HepG2 (cell line): ENCODE data around the gene TP53TG5. TPM values are rescaled to one million over a fixed set of nuclear protein-coding genes. Genes with fewer than 3 reads are reported as not detected.

Experiments used
- CBX5 ChIP-seq: sonication (generic); formaldehyde crosslinking; IDR thresholded peaks from 2 replicates; pipeline ENCODE4 v1.4.0; 2020; ENCODE audit warnings: missing genetic modification reagents, borderline replicate concordance
- CEBPB ChIP-seq: IDR thresholded peaks from 2 replicates; pipeline ENCODE4 v1.6.1; 2011; ENCODE audit warnings: low read depth, low read length, improper control_type of control experiment, borderline replicate concordance
- CREB1 ChIP-seq, 2 experiments: fragments of 450-650 bp in 1 of 2; IDR thresholded peaks; 2 replicates each; pipeline ENCODE4 v1.6.1; 2016 to 2017; ENCODE audit warnings: control low read depth in 1 of 2, mild to moderate bottlenecking in 1 of 2, missing compliant biosample characterization in 1 of 2, missing genetic modification characterization in 1 of 2
- GATAD2A ChIP-seq: IDR thresholded peaks from 2 replicates; pipeline ENCODE4 v1.6.1; 2016
- NFIB ChIP-seq: sonication (generic); formaldehyde crosslinking; IDR thresholded peaks from 2 replicates; pipeline ENCODE4 v1.9.0; 2021; ENCODE audit warnings: missing genetic modification reagents, mild to moderate bottlenecking, borderline replicate concordance
- ONECUT2 ChIP-seq: sonication (generic); formaldehyde crosslinking; IDR thresholded peaks from 2 replicates; pipeline ENCODE4 v1.4.0; 2020; ENCODE audit warnings: missing genetic modification reagents
- POGZ ChIP-seq: sonication (generic); formaldehyde crosslinking; IDR thresholded peaks from 2 replicates; pipeline ENCODE4 v1.4.0; 2020; ENCODE audit warnings: mild to moderate bottlenecking, missing genetic modification reagents
- SP4 ChIP-seq: sonication (generic); formaldehyde crosslinking; IDR thresholded peaks from 2 replicates; pipeline ENCODE4 v1.8.1; 2023; ENCODE audit warnings: mild to moderate bottlenecking, missing genetic modification reagents
- TMF1 ChIP-seq: sonication (generic); formaldehyde crosslinking; IDR thresholded peaks from 2 replicates; pipeline ENCODE4 v1.8.1; 2022; ENCODE audit warnings: low read depth, missing genetic modification reagents
- ZBTB42 ChIP-seq: sonication (generic); formaldehyde crosslinking; IDR thresholded peaks from 2 replicates; pipeline ENCODE4 v1.5.0; 2020; ENCODE audit warnings: mild to moderate bottlenecking, missing genetic modification reagents
- ZFP41 ChIP-seq: sonication (generic); formaldehyde crosslinking; IDR thresholded peaks from 2 replicates; pipeline ENCODE4 v1.4.0; 2020; ENCODE audit warnings: mild to moderate bottlenecking, missing genetic modification reagents, borderline replicate concordance
- ZNF253 ChIP-seq: sonication (generic); formaldehyde crosslinking; IDR thresholded peaks from 2 replicates; pipeline ENCODE4 v1.8.0; 2022; ENCODE audit warnings: mild to moderate bottlenecking, missing genetic modification reagents, borderline replicate concordance
- ZNF337 ChIP-seq: sonication (generic); formaldehyde crosslinking; IDR thresholded peaks from 2 replicates; pipeline ENCODE4 v1.5.1; 2020; ENCODE audit warnings: missing genetic modification reagents, low read depth, mild to moderate bottlenecking, borderline replicate concordance
- ZSCAN31 ChIP-seq: sonication (generic); formaldehyde crosslinking; IDR thresholded peaks from 2 replicates; pipeline ENCODE4 v1.5.0; 2020; ENCODE audit warnings: low read depth, mild to moderate bottlenecking, missing genetic modification reagents
- polyA plus RNA-seq, 8 experiments: library from polyadenylated mRNA; depleted of rRNA in 3 of 8; stranded (reverse) in 7 of 8; unstranded in 1 of 8; fragments of >200 nt; fragmentation: Illumina TruSeq in 4 of 8; extraction: Trizol in 4 of 8; gene quantifications; 2 replicates each; pipeline versions ENCODE4 v1.2.1 to v1.2.3, GENCODE V29; 2011 to 2016; ENCODE audit warnings: low read depth in 4 of 8, missing spikeins in 1 of 8, mixed read lengths in 1 of 8; ENCODE audit not compliant: insufficient read depth in 1 of 8
- total RNA-seq, 5 experiments: library from RNA; depleted of rRNA; stranded (reverse); fragments of >200 nt; fragmentation: Illumina TruSeq; extraction: Trizol; gene quantifications; 2 replicates each; pipeline ENCODE4 v1.2.3, GENCODE V29; 2016; ENCODE audit warnings: low read depth in 1 of 5
- TF ChIP-seq, protein P1 (sequence below): sonication (generic); formaldehyde crosslinking; IDR thresholded peaks from 2 replicates; pipeline ENCODE4 v1.4.0; 2020; ENCODE audit warnings: missing genetic modification reagents, borderline replicate concordance
- TF ChIP-seq, protein P2 (sequence below): sonication (generic); formaldehyde crosslinking; IDR thresholded peaks from 2 replicates; pipeline ENCODE4 v1.5.1; 2020; ENCODE audit warnings: missing genetic modification reagents, mild to moderate bottlenecking, borderline replicate concordance
- TF ChIP-seq, protein P3 (sequence below): sonication (generic); formaldehyde crosslinking; IDR thresholded peaks from 2 replicates; pipeline ENCODE4 v1.4.0; 2020; ENCODE audit warnings: low read depth, mild to moderate bottlenecking, missing genetic modification reagents
- TF ChIP-seq, protein P4 (sequence below): sonication (generic); formaldehyde crosslinking; IDR thresholded peaks from 2 replicates; pipeline ENCODE4 v1.4.0; 2020; ENCODE audit warnings: mild to moderate bottlenecking, low read depth, missing genetic modification reagents
- TF ChIP-seq, protein P5 (sequence below): IDR thresholded peaks from 2 replicates; pipeline ENCODE4 v1.6.1; 2018; ENCODE audit warnings: missing genetic modification reagents, mild to moderate bottlenecking, missing compliant biosample characterization

TP53TG5 gene
- total and polyA plus RNA-seq, 2 of the 13 experiments (the other 11 are each of a cell fraction or from before 2014, with no cell fraction given) = 0.11 TPM; not detected in 1

DNA sequence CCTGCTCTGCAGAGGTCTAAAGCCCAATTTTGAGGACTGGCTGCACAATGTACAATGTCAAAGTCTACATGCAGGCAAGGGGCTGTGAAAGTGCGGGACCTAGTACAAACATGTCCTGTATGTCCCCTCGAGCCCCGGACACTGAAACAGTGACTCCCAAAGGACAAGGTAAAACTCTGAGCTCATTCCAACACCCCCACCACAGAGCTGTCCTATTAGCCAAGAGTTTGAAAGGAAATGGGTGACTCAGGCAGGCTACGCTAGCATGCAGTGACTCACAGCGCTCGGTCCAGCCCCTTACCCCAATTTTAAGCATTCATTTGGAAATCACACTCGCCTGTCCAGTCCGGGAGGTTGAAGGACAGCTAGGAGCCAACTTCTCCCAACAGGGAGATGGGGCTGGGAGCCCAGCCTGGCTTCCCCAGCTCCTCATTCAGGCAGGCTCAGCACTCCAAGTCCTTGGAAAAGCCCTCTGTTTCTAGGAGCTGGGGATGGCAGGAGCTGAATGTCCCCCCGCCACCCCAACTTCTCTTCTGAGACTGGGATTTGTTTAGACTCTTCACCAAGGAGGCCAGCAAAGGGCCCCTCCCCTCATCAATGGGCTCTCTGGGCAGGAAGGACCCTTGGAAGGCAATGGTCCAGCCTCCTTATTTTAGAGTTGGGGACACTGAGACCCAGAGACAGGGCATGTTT is 33.8 kb downstream of the TP53TG5 start (continued):
- TF ChIP-seq ZNF337 (CRISPR knock-in tag) (peak; percentile 45; the same call in 1 of the 2 replicates), GATAD2A (peak; percentile 55; the same call in 1 of the 2 replicates), ZBTB42 (no peak; the same call in 1 of the 2 replicates), NFIB (CRISPR knock-in tag) (no peak), SP4 (CRISPR knock-in tag) (peak; percentile 41; the same call in 1 of the 2 replicates), ONECUT2 (CRISPR knock-in tag) (no peak), CREB1 (IDR thresholded peaks at IDR 0.05) (0 out of 2 replicates have a peak, but pooled peaks have one; percentile 37), CREB1 (CRISPR knock-in tag; IDR thresholded peaks at IDR 0.05) (0 out of 2 replicates have a peak, but pooled peaks have one; percentile 31), CEBPB (peak; percentile 74), ZSCAN31 (CRISPR knock-in tag) (0 out of 2 replicates have a peak, but pooled peaks have one; percentile 9), ZFP41 (CRISPR knock-in tag) (no peak), CBX5 (0 out of 2 replicates have a peak, but pooled peaks have one; percentile 4), POGZ (CRISPR knock-in tag) (peak; percentile 19; the same call in 1 of the 2 replicates), ZNF253 (no peak), TMF1 (CRISPR knock-in tag) (peak; percentile 14; the same call in 1 of the 2 replicates)
- TF ChIP-seq, protein P1, sequence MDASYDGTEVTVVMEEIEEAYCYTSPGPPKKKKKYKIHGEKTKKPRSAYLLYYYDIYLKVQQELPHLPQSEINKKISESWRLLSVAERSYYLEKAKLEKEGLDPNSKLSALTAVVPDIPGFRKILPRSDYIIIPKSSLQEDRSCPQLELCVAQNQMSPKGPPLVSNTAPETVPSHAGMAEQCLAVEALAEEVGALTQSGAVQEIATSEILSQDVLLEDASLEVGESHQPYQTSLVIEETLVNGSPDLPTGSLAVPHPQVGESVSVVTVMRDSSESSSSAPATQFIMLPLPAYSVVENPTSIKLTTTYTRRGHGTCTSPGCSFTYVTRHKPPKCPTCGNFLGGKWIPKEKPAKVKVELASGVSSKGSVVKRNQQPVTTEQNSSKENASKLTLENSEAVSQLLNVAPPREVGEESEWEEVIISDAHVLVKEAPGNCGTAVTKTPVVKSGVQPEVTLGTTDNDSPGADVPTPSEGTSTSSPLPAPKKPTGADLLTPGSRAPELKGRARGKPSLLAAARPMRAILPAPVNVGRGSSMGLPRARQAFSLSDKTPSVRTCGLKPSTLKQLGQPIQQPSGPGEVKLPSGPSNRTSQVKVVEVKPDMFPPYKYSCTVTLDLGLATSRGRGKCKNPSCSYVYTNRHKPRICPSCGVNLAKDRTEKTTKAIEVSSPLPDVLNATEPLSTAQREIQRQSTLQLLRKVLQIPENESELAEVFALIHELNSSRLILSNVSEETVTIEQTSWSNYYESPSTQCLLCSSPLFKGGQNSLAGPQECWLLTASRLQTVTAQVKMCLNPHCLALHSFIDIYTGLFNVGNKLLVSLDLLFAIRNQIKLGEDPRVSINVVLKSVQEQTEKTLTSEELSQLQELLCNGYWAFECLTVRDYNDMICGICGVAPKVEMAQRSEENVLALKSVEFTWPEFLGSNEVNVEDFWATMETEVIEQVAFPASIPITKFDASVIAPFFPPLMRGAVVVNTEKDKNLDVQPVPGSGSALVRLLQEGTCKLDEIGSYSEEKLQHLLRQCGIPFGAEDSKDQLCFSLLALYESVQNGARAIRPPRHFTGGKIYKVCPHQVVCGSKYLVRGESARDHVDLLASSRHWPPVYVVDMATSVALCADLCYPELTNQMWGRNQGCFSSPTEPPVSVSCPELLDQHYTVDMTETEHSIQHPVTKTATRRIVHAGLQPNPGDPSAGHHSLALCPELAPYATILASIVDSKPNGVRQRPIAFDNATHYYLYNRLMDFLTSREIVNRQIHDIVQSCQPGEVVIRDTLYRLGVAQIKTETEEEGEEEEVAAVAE (CRISPR knock-in tag) = no peak
- TF ChIP-seq, protein P2, sequence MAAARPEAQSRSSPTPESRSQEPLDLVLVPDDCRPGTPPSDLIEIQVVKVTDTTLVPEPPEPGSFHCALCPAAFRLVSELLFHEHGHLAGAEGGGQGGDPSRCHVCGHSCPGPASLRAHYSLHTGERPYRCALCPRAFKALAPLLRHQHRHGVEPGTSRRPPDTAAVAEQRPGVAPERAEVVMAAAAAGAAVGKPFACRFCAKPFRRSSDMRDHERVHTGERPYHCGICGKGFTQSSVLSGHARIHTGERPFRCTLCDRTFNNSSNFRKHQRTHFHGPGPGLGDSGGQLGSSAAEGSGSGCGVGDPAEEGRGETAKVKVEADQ = no peak
- TF ChIP-seq, protein P3, sequence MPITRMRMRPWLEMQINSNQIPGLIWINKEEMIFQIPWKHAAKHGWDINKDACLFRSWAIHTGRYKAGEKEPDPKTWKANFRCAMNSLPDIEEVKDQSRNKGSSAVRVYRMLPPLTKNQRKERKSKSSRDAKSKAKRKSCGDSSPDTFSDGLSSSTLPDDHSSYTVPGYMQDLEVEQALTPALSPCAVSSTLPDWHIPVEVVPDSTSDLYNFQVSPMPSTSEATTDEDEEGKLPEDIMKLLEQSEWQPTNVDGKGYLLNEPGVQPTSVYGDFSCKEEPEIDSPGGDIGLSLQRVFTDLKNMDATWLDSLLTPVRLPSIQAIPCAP (CRISPR knock-in tag) = peak; percentile 54; the same call in 1 of the 2 replicates
- TF ChIP-seq, protein P4, sequence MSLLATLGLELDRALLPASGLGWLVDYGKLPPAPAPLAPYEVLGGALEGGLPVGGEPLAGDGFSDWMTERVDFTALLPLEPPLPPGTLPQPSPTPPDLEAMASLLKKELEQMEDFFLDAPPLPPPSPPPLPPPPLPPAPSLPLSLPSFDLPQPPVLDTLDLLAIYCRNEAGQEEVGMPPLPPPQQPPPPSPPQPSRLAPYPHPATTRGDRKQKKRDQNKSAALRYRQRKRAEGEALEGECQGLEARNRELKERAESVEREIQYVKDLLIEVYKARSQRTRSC (CRISPR knock-in tag) = no peak
- TF ChIP-seq, protein P5, sequence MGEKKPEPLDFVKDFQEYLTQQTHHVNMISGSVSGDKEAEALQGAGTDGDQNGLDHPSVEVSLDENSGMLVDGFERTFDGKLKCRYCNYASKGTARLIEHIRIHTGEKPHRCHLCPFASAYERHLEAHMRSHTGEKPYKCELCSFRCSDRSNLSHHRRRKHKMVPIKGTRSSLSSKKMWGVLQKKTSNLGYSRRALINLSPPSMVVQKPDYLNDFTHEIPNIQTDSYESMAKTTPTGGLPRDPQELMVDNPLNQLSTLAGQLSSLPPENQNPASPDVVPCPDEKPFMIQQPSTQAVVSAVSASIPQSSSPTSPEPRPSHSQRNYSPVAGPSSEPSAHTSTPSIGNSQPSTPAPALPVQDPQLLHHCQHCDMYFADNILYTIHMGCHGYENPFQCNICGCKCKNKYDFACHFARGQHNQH = no peak
